Neuronal stem cell (in vitro differentiated cells): ENCODE results near the gene PAK4.

Source experiments
- DNase-seq: peaks from one replicate; pipeline ENCODE4 v3.0.0-alpha.2; 2013; ENCODE audit warnings: low spot score
- H2AFZ ChIP-seq: one replicate; pipeline ENCODE4 v1.6.1; 2013; ENCODE audit warnings: mild to moderate bottlenecking, low read length, inconsistent platforms
- H2AK5ac ChIP-seq: 2 replicates; pipeline ENCODE4 v1.6.1; 2013; ENCODE audit warnings: low read depth, mild to moderate bottlenecking, inconsistent platforms, low read length, moderate library complexity, mixed read lengths
- H2BK120ac ChIP-seq: 2 replicates; pipeline ENCODE4 v1.6.1; 2013; ENCODE audit warnings: low read depth, mild to moderate bottlenecking, inconsistent platforms, low read length, moderate library complexity, mixed read lengths
- H2BK12ac ChIP-seq: one replicate; pipeline ENCODE4 v1.6.1; 2013; ENCODE audit warnings: low read length, inconsistent platforms
- H2BK15ac ChIP-seq: 2 replicates; pipeline ENCODE4 v1.6.1; 2013; ENCODE audit warnings: mild to moderate bottlenecking, low read length, inconsistent platforms, mixed read lengths
- H2BK5ac ChIP-seq: one replicate; pipeline ENCODE4 v1.6.1; 2013; ENCODE audit warnings: inconsistent platforms, mild to moderate bottlenecking, low read length, moderate library complexity
- H3K14ac ChIP-seq: one replicate; pipeline ENCODE4 v1.6.1; 2013; ENCODE audit warnings: low read length, inconsistent platforms
- H3K18ac ChIP-seq: 2 replicates; pipeline ENCODE4 v1.6.1; 2013; ENCODE audit warnings: low read length, inconsistent platforms
- H3K23ac ChIP-seq: 2 replicates; pipeline ENCODE4 v1.6.1; 2013; ENCODE audit warnings: low read depth, mild to moderate bottlenecking, mixed read lengths, low read length, inconsistent platforms; ENCODE audit not compliant: poor library complexity
- H3K27ac ChIP-seq: replicated peaks from 3 replicates; pipeline ENCODE4 v1.5.1; 2013; ENCODE audit warnings: low read length, inconsistent platforms
- H3K27me3 ChIP-seq, 3 experiments: 2 replicates each; pipeline ENCODE4 v1.6.1; 2013; ENCODE audit warnings: low read length in 3 of 3, mild to moderate bottlenecking in 2 of 3, inconsistent platforms in 1 of 3, low read depth in 1 of 3, mixed read lengths in 1 of 3, moderate library complexity in 1 of 3; ENCODE audit not compliant: control insufficient read depth in 3 of 3, insufficient read depth in 3 of 3
- H3K36me3 ChIP-seq, 2 donors: replicated peaks in 1 of 2; 2 replicates each; pipeline ENCODE4 v1.6.1; 2013; ENCODE audit warnings: low read length in 2 of 2; ENCODE audit not compliant: control insufficient read depth in 2 of 2, insufficient read depth in 2 of 2
- H3K4ac ChIP-seq: 2 replicates; pipeline ENCODE4 v1.6.1; 2013; ENCODE audit warnings: inconsistent platforms, mild to moderate bottlenecking, low read length, moderate library complexity
- H3K4me1 ChIP-seq, 2 donors: 1 replicate in 1 of 2; 2 replicates in 1 of 2; pipeline ENCODE4 v1.6.1; 2013; ENCODE audit warnings: low read length in 2 of 2, low read depth in 1 of 2; ENCODE audit not compliant: control insufficient read depth in 2 of 2, insufficient read depth in 1 of 2
- H3K4me2 ChIP-seq: one replicate; pipeline ENCODE4 v1.6.1; 2013; ENCODE audit warnings: mild to moderate bottlenecking, low read length, inconsistent platforms; ENCODE audit not compliant: insufficient read depth, poor library complexity, severe bottlenecking
- H3K4me3 ChIP-seq, 2 donors: 2 replicates each; pipeline ENCODE4 v1.5.1; 2013; ENCODE audit warnings: low read length in 2 of 2, mild to moderate bottlenecking in 2 of 2, inconsistent platforms in 1 of 2, moderate library complexity in 1 of 2
- H3K79me1 ChIP-seq: one replicate; pipeline ENCODE4 v1.6.1; 2013; ENCODE audit warnings: low read depth, mild to moderate bottlenecking, inconsistent platforms, low read length, moderate library complexity
- H3K9ac ChIP-seq: one replicate; pipeline ENCODE4 v1.6.1; 2013; ENCODE audit warnings: mild to moderate bottlenecking, low read depth, low read length, inconsistent platforms; ENCODE audit not compliant: poor library complexity
- H3K9me3 ChIP-seq, 2 donors: replicated peaks in 1 of 2; 2 replicates each; pipeline versions ENCODE3 to v1.6.1; 2013; ENCODE audit warnings: low read length in 2 of 2, mild to moderate bottlenecking in 2 of 2, inconsistent platforms in 1 of 2, low read depth in 1 of 2, mixed read lengths in 1 of 2, moderate library complexity in 1 of 2; ENCODE audit not compliant: control insufficient read depth in 2 of 2, insufficient read depth in 1 of 2
- H4K8ac ChIP-seq: one replicate; pipeline ENCODE4 v1.6.1; 2013; ENCODE audit warnings: low read depth, mild to moderate bottlenecking, inconsistent platforms, low read length, moderate library complexity
- H4K91ac ChIP-seq: one replicate; pipeline ENCODE4 v1.6.1; 2013; ENCODE audit warnings: low read length, low read depth, mild to moderate bottlenecking, inconsistent platforms; ENCODE audit not compliant: poor library complexity
- WGBS, 2 donors: extraction: QIAGEN DNeasy Blood & Tissue Kit; methylation state at CpG; one replicate each; pipeline ENCODE4 v1.1.7; 2013; ENCODE audit warnings: missing lambda C conversion rate in 2 of 2, mixed read lengths in 1 of 2; ENCODE audit not compliant: insufficient read length in 2 of 2, insufficient replicate concordance in 1 of 2; ENCODE audit errors: extremely low coverage in 2 of 2; 5-methylcytosine and 5-hydroxymethylcytosine counted together

Gene PAK4

GRCh38 chr19:39124136-39124764, 1.3 kb upstream of the PAK4 start:
- Histone ChIP-seq H3K14ac (no peak overlapping the region), H2AK5ac (peak overlapping the region; percentile 34), H4K8ac (no peak overlapping the region), H3K4me1 (peaks cover 7 to 26% of the 10 kb centered on the region in 2 donors), H3K27me3 (no peaks in the 10 kb centered on the region), H3K27ac (peak overlapping the region; percentile 2), H3K36me3 (no peaks in the 10 kb centered on the region), H2BK120ac (no peak overlapping the region), H2BK12ac (no peak overlapping the region), H3K18ac (no peak overlapping the region), H3K4ac (no peak overlapping the region), H4K91ac (no peak overlapping the region), H2AFZ (peak overlapping the region; percentile 34), H3K79me1 (no peaks in the 10 kb centered on the region), H2BK15ac (no peak overlapping the region), H2BK5ac (no peak overlapping the region), H3K4me2 (no peak overlapping the region), H3K9ac (no peak overlapping the region), H3K9me3 (no peaks in the 10 kb centered on the region), H3K23ac (no peak overlapping the region), H3K4me3 (no peak overlapping the region)
- no CpG with 5 or more reads among the region's 7 CpGs for WGBS, 2 donors
- no peak for DNase-seq

- no peak for DNase-seq
- H3K9ac ChIP-seq: no peak overlapping the region
- no peak overlapping the region for H2BK5ac ChIP-seq
- peaks cover 7 to 26% of the 10 kb centered on the region in 2 donors for H3K4me1 ChIP-seq
- no peak overlapping the region for H3K23ac ChIP-seq
- peak overlapping the region; percentile 28 for H3K4me2 ChIP-seq
- no peak overlapping the region for H4K8ac ChIP-seq
- no peak overlapping the region for H3K27ac ChIP-seq
- no peak overlapping the region for H4K91ac ChIP-seq
- H3K18ac ChIP-seq: no peak overlapping the region
- H3K4me3 ChIP-seq: peak overlapping the region in 1 of 2 donors; percentile 40
- no peaks in the 10 kb centered on the region for H3K9me3 ChIP-seq
- H2BK15ac ChIP-seq: no peak overlapping the region
- no peak overlapping the region for H2AK5ac ChIP-seq
- H3K79me1 ChIP-seq: no peaks in the 10 kb centered on the region
- H3K36me3 ChIP-seq: no peaks in the 10 kb centered on the region
- H2AFZ ChIP-seq: peak overlapping the region; percentile 81
- no peaks in the 10 kb centered on the region for H3K27me3 ChIP-seq
- no peak overlapping the region for H2BK12ac ChIP-seq
- H3K14ac ChIP-seq: no peak overlapping the region
- no CpG with 5 or more reads among the region's 7 CpGs for WGBS, 2 donors
- H2BK120ac ChIP-seq: no peak overlapping the region
- no peak overlapping the region for H3K4ac ChIP-seq
Observed at GRCh38 chr19:39125199-39125553, 410 bp upstream of the PAK4 start.

- Histone ChIP-seq H2BK5ac (peak overlapping the region; percentile 83), H3K14ac (no peak overlapping the region), H3K27me3 (no peaks in the 10 kb centered on the region), H2AFZ (peak overlapping the region; percentile 96), H2BK120ac (no peak overlapping the region), H4K8ac (no peak overlapping the region), H3K27ac (peak overlapping the region; percentile 98), H3K9me3 (no peaks in the 10 kb centered on the region), H3K4me2 (peak overlapping the region; percentile 51), H3K4me1 (peaks cover 12 to 35% of the 10 kb centered on the region in 2 donors), H2BK15ac (no peak overlapping the region), H3K36me3 (no peaks in the 10 kb centered on the region), H4K91ac (no peak overlapping the region), H3K79me1 (peaks cover 10% of the 10 kb centered on the region), H2BK12ac (no peak overlapping the region), H3K18ac (no peak overlapping the region), H2AK5ac (peak overlapping the region; percentile 27), H3K9ac (no peak overlapping the region), H3K23ac (no peak overlapping the region), H3K4ac (no peak overlapping the region), H3K4me3 (peak overlapping the region; percentile 81 to 97)
- no peak for DNase-seq
- no CpG with 5 or more reads among the region's 27 CpGs for WGBS, 2 donors
Observed at GRCh38 chr19:39126312-39127187, 964 bp downstream of the PAK4 start.

- peaks cover 14% of the 10 kb centered on the region for H3K79me1 ChIP-seq
- H2BK15ac ChIP-seq: no peak overlapping the region
- H2BK5ac ChIP-seq: peak overlapping the region; percentile 83
- no peak overlapping the region for H3K4me3 ChIP-seq
- WGBS, 2 donors: no CpG with 5 or more reads among the region's 9 CpGs
- H3K27ac ChIP-seq: no peak overlapping the region
- H2AFZ ChIP-seq: no peak overlapping the region
- peaks cover 18 to 44% of the 10 kb centered on the region in 2 donors for H3K4me1 ChIP-seq
- no peaks in the 10 kb centered on the region for H3K36me3 ChIP-seq
- no peak for DNase-seq
- no peak overlapping the region for H2BK120ac ChIP-seq
- H3K14ac ChIP-seq: no peak overlapping the region
- H2BK12ac ChIP-seq: no peak overlapping the region
- H3K9ac ChIP-seq: peak overlapping the region; percentile 25
- no peak overlapping the region for H3K4ac ChIP-seq
- no peak overlapping the region for H3K4me2 ChIP-seq
- no peaks in the 10 kb centered on the region for H3K9me3 ChIP-seq
- H2AK5ac ChIP-seq: peak overlapping the region; percentile 41
- no peak overlapping the region for H4K8ac ChIP-seq
- H4K91ac ChIP-seq: no peak overlapping the region
- H3K18ac ChIP-seq: no peak overlapping the region
- H3K23ac ChIP-seq: peak overlapping the region; percentile 25
- no peaks in the 10 kb centered on the region for H3K27me3 ChIP-seq
Observed at GRCh38 chr19:39127812-39128515, 2.4 kb downstream of the PAK4 start.
